GM12878 (cell line): Measurements from ENCODE around the gene OR8A1. TPM values are rescaled to one million over a fixed set of nuclear protein-coding genes. Genes with fewer than 3 reads are reported as not detected.

ENCODE experiments used
- ATAC-seq: fragments of 200-7000 bp; cut with Tn5 transposase; 3 replicates; pipeline ENCODE4 v1.9.1; 2020; ENCODE audit warnings: mild to moderate bottlenecking, moderate library complexity
- Bru-seq: library from RNA; stranded (reverse); fragments of 400-500 nt; gene quantifications from one replicate; lab custom pipeline; 2021; lab: Mats Ljungman, UMichigan
- BruChase-seq, 2 experiments: library from RNA; stranded (reverse); fragments of 400-500 nt; gene quantifications; one replicate each; lab custom pipeline; 2021; lab: Mats Ljungman, UMichigan
- BruUV-seq: library from RNA; stranded (reverse); fragments of 400-500 nt; replicated peaks from 2 replicates; lab custom pipeline; 2021; lab: Mats Ljungman, UMichigan
- CTCF ChIA-PET: fragments of 300-600 bp; sonication (Branson Sonifier 250); formaldehyde crosslinking; extraction: SDS; loops from one replicate; lab custom pipeline; 2021; ENCODE audit warnings: inconsistent platforms; lab: Yijun Ruan, JAX
- POLR2A ChIA-PET: fragments of 350-600 bp; formaldehyde crosslinking; extraction: SDS; loops from one replicate; lab custom pipeline; 2021; ENCODE audit warnings: inconsistent platforms; lab: Charles Lee
- RAD21 ChIA-PET: fragments of 300-600 bp; sonication (Branson Sonifier 250); formaldehyde crosslinking; loops from one replicate; lab custom pipeline; 2023; ENCODE audit warnings: antibody characterized with exemption; ENCODE audit not compliant: unreplicated experiment; lab: Charles Lee
- SMC1A ChIA-PET: fragments of 300-600 bp; sonication (Branson Sonifier 250); formaldehyde crosslinking; loops from one replicate; lab custom pipeline; 2023; ENCODE audit not compliant: unreplicated experiment, uncharacterized antibody; lab: Charles Lee
- DNase-seq: peaks from one replicate; pipeline ENCODE4 v3.0.0-alpha.2; 2011; ENCODE audit warnings: low read depth, low spot score
- FAIRE-seq: peaks from 3 replicates; lab custom pipeline; 2011; peaks lifted over from hg19 to GRCh38; lab: Jason Lieb, UNC
- H2AFZ ChIP-seq: 2 replicates; pipeline ENCODE4 v1.6.0; 2011; ENCODE audit warnings: low read depth, low read length, control low read depth; ENCODE audit not compliant: control insufficient read depth
- H3K27ac ChIP-seq: 2 replicates; pipeline ENCODE4 v1.5.1; 2011; ENCODE audit warnings: control low read depth; ENCODE audit not compliant: control insufficient read depth, insufficient read depth
- H3K27me3 ChIP-seq, 2 experiments: replicated peaks in 1 of 2; 2 replicates each; pipeline versions ENCODE4 v1.6.0 to v1.6.1; 2011; ENCODE audit warnings: low read length in 1 of 2; ENCODE audit not compliant: control insufficient read depth in 2 of 2, insufficient read depth in 2 of 2
- H3K36me3 ChIP-seq, 2 experiments: 2 replicates each; pipeline ENCODE4 v1.5.1; 2011; ENCODE audit warnings: low read length in 1 of 2; ENCODE audit not compliant: control insufficient read depth in 2 of 2, insufficient read depth in 2 of 2
- H3K4me1 ChIP-seq: 2 replicates; pipeline ENCODE4 v1.6.1; 2011; ENCODE audit warnings: mild to moderate bottlenecking, low read length, moderate library complexity, mixed read lengths; ENCODE audit not compliant: control insufficient read depth, insufficient read depth
- H3K4me2 ChIP-seq: 2 replicates; pipeline ENCODE4 v1.6.0; 2011; ENCODE audit warnings: control low read depth; ENCODE audit not compliant: control insufficient read depth, insufficient read depth
- H3K4me3 ChIP-seq: fragments of 200-600 bp; sonication (generic); 2 replicates; pipeline ENCODE4 v1.5.1; 2016
- H3K79me2 ChIP-seq: 2 replicates; pipeline ENCODE4 v1.6.0; 2011; ENCODE audit warnings: low read length; ENCODE audit not compliant: control insufficient read depth, insufficient read depth
- H3K9ac ChIP-seq: 2 replicates; pipeline ENCODE4 v1.8.0; 2011; ENCODE audit warnings: low read length, control low read depth, mixed read lengths; ENCODE audit not compliant: control insufficient read depth, insufficient read depth
- H3K9me3 ChIP-seq: replicated peaks from 3 replicates; pipeline ENCODE4 v1.5.1; 2011; ENCODE audit warnings: mild to moderate bottlenecking, low read length; ENCODE audit not compliant: control insufficient read depth, insufficient read depth
- H4K20me1 ChIP-seq: 2 replicates; pipeline ENCODE4 v1.6.0; 2011; ENCODE audit not compliant: control insufficient read depth, insufficient read depth
- CBX5 ChIP-seq: sonication (generic); IDR thresholded peaks from 2 replicates; pipeline ENCODE4 v1.6.1; 2016; ENCODE audit warnings: low read depth, moderate library complexity, mild to moderate bottlenecking, inconsistent platforms
- CREB1 ChIP-seq: IDR thresholded peaks from 2 replicates; pipeline ENCODE4 v1.6.1; 2012; ENCODE audit warnings: low read depth, mild to moderate bottlenecking, inconsistent platforms
- HDGF ChIP-seq: fragments of 450-650 bp; IDR thresholded peaks from 2 replicates; pipeline ENCODE4 v1.6.1; 2016; ENCODE audit warnings: antibody characterized with exemption
- NBN ChIP-seq: fragments of 450-650 bp; IDR thresholded peaks from 2 replicates; pipeline ENCODE4 v1.6.1; 2016
- NFIC ChIP-seq: IDR thresholded peaks from 2 replicates; pipeline ENCODE4 v1.6.1; 2012; ENCODE audit warnings: low read depth, mild to moderate bottlenecking, inconsistent platforms, low read length, moderate library complexity
- NR2C2 ChIP-seq: IDR thresholded peaks from 2 replicates; pipeline ENCODE4 v1.6.1; 2011; ENCODE audit warnings: borderline replicate concordance, low read depth; ENCODE audit not compliant: control insufficient read depth, insufficient read length
- POU2F2 ChIP-seq: IDR thresholded peaks from 3 replicates; pipeline ENCODE4 v1.6.1; 2011; ENCODE audit warnings: low read depth, mild to moderate bottlenecking, low read length, borderline replicate concordance
- RAD51 ChIP-seq: fragments of 450-650 bp; IDR thresholded peaks from 2 replicates; pipeline ENCODE4 v1.6.1; 2016; ENCODE audit warnings: moderate library complexity, mild to moderate bottlenecking, inconsistent platforms
- RB1 ChIP-seq: fragments of 450-650 bp; formaldehyde crosslinking; IDR thresholded peaks from 2 replicates; pipeline ENCODE4 v1.6.1; 2017; ENCODE audit warnings: mild to moderate bottlenecking, borderline replicate concordance
- RCOR1 ChIP-seq: conservative IDR thresholded peaks from 2 replicates; pipeline ENCODE4 v1.6.1; 2012; ENCODE audit warnings: low read depth, low read length, improper control_type of control experiment
- SPI1 ChIP-seq: IDR thresholded peaks from 2 replicates; pipeline ENCODE4 v1.6.1; 2011; ENCODE audit warnings: low read depth, mild to moderate bottlenecking, low read length, moderate library complexity, borderline replicate concordance; ENCODE audit not compliant: insufficient read depth
- STAT1 ChIP-seq: fragments of 450-650 bp; conservative IDR thresholded peaks from 2 replicates; pipeline ENCODE4 v1.6.1; 2014; ENCODE audit warnings: antibody characterized with exemption, mild to moderate bottlenecking
- SUZ12 ChIP-seq: fragments of 200-600 bp; sonication (generic); IDR thresholded peaks from one replicate; pipeline ENCODE4 v1.6.1; 2018; ENCODE audit warnings: antibody characterized with exemption, mild to moderate bottlenecking; ENCODE audit not compliant: unreplicated experiment
- ZNF217 ChIP-seq: fragments of 450-650 bp; IDR thresholded peaks from 2 replicates; pipeline ENCODE4 v1.6.1; 2017; ENCODE audit warnings: antibody characterized with exemption, mild to moderate bottlenecking
- WGBS: methylation state at CpG from one replicate; pipeline ENCODE4 v1.1.6; 2016; ENCODE audit warnings: low lambda C conversion rate; ENCODE audit not compliant: insufficient replicate concordance, insufficient coverage; ENCODE audit errors: missing lambda C conversion rate; 5-methylcytosine and 5-hydroxymethylcytosine counted together
- in situ Hi-C: fragments of 300-500 bp; cut with MboI; formaldehyde crosslinking; loops from 9 replicates; pipeline ENCODE4 v1.14.3; 2018; ENCODE audit warnings: mixed read lengths
- intact Hi-C: fragments of 100-400 bp; cut with micrococcal nuclease; formaldehyde crosslinking; loops from one replicate; pipeline ENCODE4 v1.14.2; 2022; ENCODE audit not compliant: unreplicated experiment
- long read RNA-seq, 2 experiments: library from polyadenylated mRNA; unstranded; transcript quantifications; one replicate each; pipeline ENCODE4 v2.0.0, GENCODE V29; 2019 to 2020
- polyA minus RNA-seq, 3 experiments: library from RNA; depleted of rRNA, polyadenylated mRNA; stranded (reverse); fragments of >200 nt; gene quantifications; 2 replicates each; pipeline ENCODE4 v1.2.3, GENCODE V29; 2011
- polyA plus RNA-seq, 11 experiments: library from polyadenylated mRNA; depleted of rRNA in 4 of 11; unstranded in 6 of 11; stranded (reverse) in 5 of 11; fragments of >200 nt; fragmentation: Nextera tagmentation in 4 of 11; fragmentation: Illumina TruSeq in 1 of 11; extraction: Ambion mirVana in 4 of 11; extraction: Trizol in 1 of 11; gene quantifications; 1 replicate in 1 of 11; 2 replicates in 10 of 11; pipeline versions ENCODE4 v1.2.1 to v1.2.3, GENCODE V29; 2011 to 2016; ENCODE audit warnings: inconsistent platforms in 2 of 11, missing spikeins in 2 of 11, low read depth in 1 of 11
- total RNA-seq, 4 experiments: library from RNA; depleted of rRNA in 3 of 4; stranded (reverse); fragments of >200 nt in 3 of 4; fragmentation: Illumina TruSeq in 1 of 4; extraction: Trizol in 1 of 4; gene quantifications; 2 replicates each; pipeline versions ENCODE4 v1.2.1 to v1.2.3, GENCODE V29; 2013 to 2021
- TF ChIP-seq, protein P1 (sequence below): IDR thresholded peaks from 2 replicates; pipeline ENCODE4 v1.6.1; 2011; ENCODE audit warnings: low read depth, mild to moderate bottlenecking, low read length, moderate library complexity, borderline replicate concordance; ENCODE audit errors: extremely low read depth
- TF ChIP-seq, protein P2 (sequence below): fragments of 450-650 bp; IDR thresholded peaks from 2 replicates; pipeline ENCODE4 v1.6.1; 2016; ENCODE audit warnings: mild to moderate bottlenecking
- TF ChIP-seq, protein P3 (sequence below): IDR thresholded peaks from 2 replicates; pipeline ENCODE4 v1.6.1; 2011; ENCODE audit warnings: low read depth, low read length, improper control_type of control experiment, borderline replicate concordance

The OR8A1 gene
- total RNA-seq (2013; cell fraction: nucleolus; rRNA removed): not detected in 2 replicates
- total RNA-seq (2014; rRNA removed): not detected in 2 replicates
- not detected in 2 replicates for total RNA-seq (2014; rRNA removed; fragmentation: Illumina TruSeq; extraction: Trizol)
- total RNA-seq (2021): not detected in 2 replicates
- not detected for polyA plus RNA-seq (2011; ENCODE audit: low read depth)
- polyA plus RNA-seq (2011; rRNA removed): not detected in 2 replicates
- polyA plus RNA-seq (2011; cell fraction: cytosol; rRNA removed): not detected in 2 replicates
- not detected in 2 replicates for polyA plus RNA-seq (2011; cell fraction: nucleus; rRNA removed)
- polyA plus RNA-seq (2012): not detected in 2 replicates
- polyA plus RNA-seq (2014; fragmentation: Illumina TruSeq; extraction: Trizol): not detected in 2 replicates
- not detected for polyA plus RNA-seq (2014; fragmentation: Nextera tagmentation; extraction: Ambion mirVana)
- not detected in 2 replicates for polyA plus RNA-seq (2014; rRNA removed)
- not detected for polyA plus RNA-seq (2016; fragmentation: Nextera tagmentation; extraction: Ambion mirVana)
- not detected in 2 replicates for polyA minus RNA-seq (2011; rRNA and poly(A)+ RNA removed)
- polyA minus RNA-seq (2011; cell fraction: cytosol; rRNA and poly(A)+ RNA removed): not detected in 2 replicates
- polyA minus RNA-seq (2011; cell fraction: nucleus; rRNA and poly(A)+ RNA removed): not detected in 2 replicates
- Bru-seq, nascent RNA: not detected
- BruChase-seq, experiment 1, labeled RNA remaining after a 6-hour chase: not detected
- BruChase-seq, experiment 2, labeled RNA remaining after a 2-hour chase: not detected
- long read RNA-seq, experiment 1: 0 reads
- long read RNA-seq, experiment 2: 0 reads

DNA sequence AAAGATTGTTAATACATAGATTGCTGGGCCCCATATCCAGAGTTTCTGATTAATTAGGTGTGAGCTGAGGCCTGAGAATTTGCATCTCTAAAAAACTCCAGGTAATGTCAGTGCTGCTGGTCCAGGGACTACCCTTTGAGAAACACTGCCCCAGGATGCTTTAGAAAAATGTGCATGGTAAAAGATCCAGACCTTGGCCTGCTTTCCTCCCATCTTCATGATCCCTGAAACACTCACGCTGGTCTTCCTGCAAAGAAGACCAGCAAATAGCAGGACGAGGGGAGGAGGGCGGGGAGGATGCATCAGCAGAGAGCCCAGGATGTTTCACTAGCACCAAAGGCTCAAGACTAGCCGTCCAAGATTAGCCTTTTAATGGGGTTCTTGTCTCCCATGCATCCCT lies at the start of gene OR8A1:
Gene OR8A1 (plus strand): TSS at position 301 of the 400 bp plus-strand sequence. CDS start 123 bp downstream, outside the sequence.
- Histone ChIP-seq H3K79me2 (no peaks in the 10 kb centered on the region), H3K4me1 (no peaks in the 10 kb centered on the region), H3K9ac (no peak within 1 kb of the TSS), H4K20me1 (no peaks in the 10 kb centered on the region), H3K27me3 (peaks cover 0 to 2% of the 10 kb centered on the region in 2 experiments; a peak in 2 of 4 replicates), H3K27ac (no peak within 1 kb of the TSS), H2AFZ (no peak within 1 kb of the TSS), H3K4me2 (no peak within 1 kb of the TSS), H3K4me3 (no peak within 1 kb of the TSS), H3K36me3 (no peaks in the 10 kb centered on the region), H3K9me3 (no peaks in the 10 kb centered on the region)
- no TSS peak for BruUV-seq
- in situ Hi-C loops (no loop called here), intact Hi-C loops (no loop called here)
- ChIA-PET RAD21 (no interaction called here), CTCF (no interaction called here), POLR2A (no interaction called here), SMC1A (interaction anchor here (0.7 kb wide), 1 partner anchor 19 kb away, joined by 3 read pairs; no protein-coding TSS in a partner anchor)
- no peak for ATAC-seq
- DNase-seq: no peak
- WGBS: 0% methylated on average over 4 of the region's 4 CpGs
- FAIRE-seq: no peak
- TF ChIP-seq, protein P1, sequence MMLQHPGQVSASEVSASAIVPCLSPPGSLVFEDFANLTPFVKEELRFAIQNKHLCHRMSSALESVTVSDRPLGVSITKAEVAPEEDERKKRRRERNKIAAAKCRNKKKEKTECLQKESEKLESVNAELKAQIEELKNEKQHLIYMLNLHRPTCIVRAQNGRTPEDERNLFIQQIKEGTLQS: no peak
- TF ChIP-seq CBX5: no peak
- no peak for TF ChIP-seq POU2F2
- TF ChIP-seq RCOR1: no peak
- TF ChIP-seq RAD51: no peak
- TF ChIP-seq SPI1: no peak
- no peak for TF ChIP-seq SUZ12
- TF ChIP-seq, protein P2, sequence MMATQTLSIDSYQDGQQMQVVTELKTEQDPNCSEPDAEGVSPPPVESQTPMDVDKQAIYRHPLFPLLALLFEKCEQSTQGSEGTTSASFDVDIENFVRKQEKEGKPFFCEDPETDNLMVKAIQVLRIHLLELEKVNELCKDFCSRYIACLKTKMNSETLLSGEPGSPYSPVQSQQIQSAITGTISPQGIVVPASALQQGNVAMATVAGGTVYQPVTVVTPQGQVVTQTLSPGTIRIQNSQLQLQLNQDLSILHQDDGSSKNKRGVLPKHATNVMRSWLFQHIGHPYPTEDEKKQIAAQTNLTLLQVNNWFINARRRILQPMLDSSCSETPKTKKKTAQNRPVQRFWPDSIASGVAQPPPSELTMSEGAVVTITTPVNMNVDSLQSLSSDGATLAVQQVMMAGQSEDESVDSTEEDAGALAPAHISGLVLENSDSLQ: no peak
- no peak for TF ChIP-seq CREB1
- TF ChIP-seq ZNF217: no peak
- no peak for TF ChIP-seq STAT1
- no peak for TF ChIP-seq NBN
- TF ChIP-seq NR2C2: no peak
- TF ChIP-seq, protein P3, sequence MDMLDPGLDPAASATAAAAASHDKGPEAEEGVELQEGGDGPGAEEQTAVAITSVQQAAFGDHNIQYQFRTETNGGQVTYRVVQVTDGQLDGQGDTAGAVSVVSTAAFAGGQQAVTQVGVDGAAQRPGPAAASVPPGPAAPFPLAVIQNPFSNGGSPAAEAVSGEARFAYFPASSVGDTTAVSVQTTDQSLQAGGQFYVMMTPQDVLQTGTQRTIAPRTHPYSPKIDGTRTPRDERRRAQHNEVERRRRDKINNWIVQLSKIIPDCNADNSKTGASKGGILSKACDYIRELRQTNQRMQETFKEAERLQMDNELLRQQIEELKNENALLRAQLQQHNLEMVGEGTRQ: no peak
- no peak for TF ChIP-seq HDGF
- TF ChIP-seq RB1: no peak
- TF ChIP-seq NFIC: no peak
